Measurements from ENCODE around the gene STX1B.

STX1B gene

GRCh38 chr16:30947541-30947858 lies 62.9 kb downstream of the STX1B start:
- Histone ChIP-seq H3K4me2 (ENCODE audit: low read depth, low read length, poor library complexity, severe bottlenecking) (no peak overlapping the region), H3K9me2 (replicated peaks; ENCODE audit: insufficient read depth, low read length) (no peaks in the 10 kb centered on the region), H3F3A (ENCODE audit: insufficient read depth) (peaks cover 5% of the 10 kb centered on the region; the same call in 1 of the 2 replicates), H3K79me2 (ENCODE audit: insufficient read depth, low read length) (0 out of 2 replicates have a peak, but pooled peaks cover 3% of the 10 kb centered on the region), H3K27me3 (ENCODE audit: low read length) (no peaks in the 10 kb centered on the region), H3K4me3 (ENCODE audit: insufficient read depth, low read length, poor library complexity, severe bottlenecking) (no peak overlapping the region), H2AFZ (ENCODE audit: low read depth, low read length, severe bottlenecking) (no peak overlapping the region), H3K27ac (ENCODE audit: low read depth, low read length) (no peak overlapping the region), H3K9me3 (ENCODE audit: insufficient read depth, low read length) (no peaks in the 10 kb centered on the region), H3K36me3 (ENCODE audit: low read length) (0 out of 2 replicates have a peak, but pooled peaks cover 3% of the 10 kb centered on the region), H3K9ac (ENCODE audit: low read length) (no peak overlapping the region), H4K20me1 (ENCODE audit: low read depth, low read length) (no peaks in the 10 kb centered on the region)
- TF ChIP-seq CTCF (IDR thresholded peaks at IDR 0.05; ENCODE audit: insufficient read depth, low read length, poor library complexity, severe bottlenecking): no peak
- TF ChIP-seq EZH2phosphoT487 (conservative IDR thresholded peaks at IDR 0.05; ENCODE audit: low read length): no peak

GRCh38 chr16:30946671-30947540 lies 63.5 kb downstream of the STX1B start:
- Histone ChIP-seq H3K9me2 (replicated peaks; ENCODE audit: insufficient read depth, low read length) (no peaks in the 10 kb centered on the region), H4K20me1 (ENCODE audit: low read depth, low read length) (no peaks in the 10 kb centered on the region), H3K4me2 (ENCODE audit: low read depth, low read length, poor library complexity, severe bottlenecking) (no peak overlapping the region), H3K4me3 (ENCODE audit: insufficient read depth, low read length, poor library complexity, severe bottlenecking) (no peak overlapping the region), H3K9ac (ENCODE audit: low read length) (no peak overlapping the region), H3K27me3 (ENCODE audit: low read length) (no peaks in the 10 kb centered on the region), H2AFZ (ENCODE audit: low read depth, low read length, severe bottlenecking) (no peak overlapping the region), H3K79me2 (ENCODE audit: insufficient read depth, low read length) (0 out of 2 replicates have a peak, but pooled peaks cover 3% of the 10 kb centered on the region), H3K27ac (ENCODE audit: low read depth, low read length) (no peak overlapping the region), H3K9me3 (ENCODE audit: insufficient read depth, low read length) (no peaks in the 10 kb centered on the region), H3F3A (ENCODE audit: insufficient read depth) (peaks cover 5% of the 10 kb centered on the region; the same call in 1 of the 2 replicates), H3K36me3 (ENCODE audit: low read length) (0 out of 2 replicates have a peak, but pooled peaks cover 3% of the 10 kb centered on the region)
- TF ChIP-seq EZH2phosphoT487 (conservative IDR thresholded peaks at IDR 0.05; ENCODE audit: low read length): no peak
- TF ChIP-seq CTCF (IDR thresholded peaks at IDR 0.05; ENCODE audit: insufficient read depth, low read length, poor library complexity, severe bottlenecking): no peak

DNA sequence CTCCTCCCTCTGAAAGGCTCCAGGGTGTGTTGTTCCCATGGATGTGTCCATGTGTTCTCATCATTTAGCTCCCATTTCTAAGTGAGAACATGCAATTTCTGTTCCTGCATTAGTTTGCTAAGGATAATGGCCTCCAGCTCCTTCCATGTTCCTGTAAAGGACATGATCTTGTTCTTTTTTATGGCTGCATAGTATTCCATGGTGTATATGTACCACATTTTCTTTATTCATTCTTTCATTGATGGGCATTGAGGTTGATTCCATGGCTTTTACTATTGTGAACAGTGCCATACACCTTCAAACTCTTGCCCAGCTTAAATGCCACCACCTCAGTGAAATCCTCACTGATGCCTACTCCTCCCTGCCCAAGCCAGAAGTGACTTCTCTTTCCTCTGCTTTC lies 66.1 kb downstream of the STX1B start:
- TF ChIP-seq EZH2phosphoT487 (conservative IDR thresholded peaks at IDR 0.05; ENCODE audit: low read length): no peak
- Histone ChIP-seq H3K36me3 (ENCODE audit: low read length) (0 out of 2 replicates have a peak, but pooled peaks cover 3% of the 10 kb centered on the region), H3K9ac (ENCODE audit: low read length) (no peak overlapping the region), H3K27ac (ENCODE audit: low read depth, low read length) (no peak overlapping the region), H2AFZ (ENCODE audit: low read depth, low read length, severe bottlenecking) (no peak overlapping the region), H3K27me3 (ENCODE audit: low read length) (no peaks in the 10 kb centered on the region), H3K79me2 (ENCODE audit: insufficient read depth, low read length) (no peaks in the 10 kb centered on the region), H3K4me2 (ENCODE audit: low read depth, low read length, poor library complexity, severe bottlenecking) (no peak overlapping the region), H3K4me3 (ENCODE audit: insufficient read depth, low read length, poor library complexity, severe bottlenecking) (no peak overlapping the region), H3F3A (ENCODE audit: insufficient read depth) (peaks cover 5% of the 10 kb centered on the region; the same call in 1 of the 2 replicates), H3K9me3 (ENCODE audit: insufficient read depth, low read length) (no peaks in the 10 kb centered on the region), H4K20me1 (ENCODE audit: low read depth, low read length) (no peaks in the 10 kb centered on the region), H3K9me2 (replicated peaks; ENCODE audit: insufficient read depth, low read length) (no peaks in the 10 kb centered on the region)

- 0 out of 2 replicates have a peak, but pooled peaks cover 3% of the 10 kb centered on the region for H3K36me3 ChIP-seq (ENCODE audit: low read length)
- H3K27ac ChIP-seq (ENCODE audit: low read depth, low read length): 0 out of 2 replicates have a peak overlapping the region, but pooled peaks have one; percentile 2
- no peak for TF ChIP-seq CTCF (IDR thresholded peaks at IDR 0.05; ENCODE audit: insufficient read depth, low read length, poor library complexity, severe bottlenecking)
- TF ChIP-seq EZH2phosphoT487 (conservative IDR thresholded peaks at IDR 0.05; ENCODE audit: low read length): no peak
- H3K9me3 ChIP-seq (ENCODE audit: insufficient read depth, low read length): no peaks in the 10 kb centered on the region
- H3K4me3 ChIP-seq (ENCODE audit: insufficient read depth, low read length, poor library complexity, severe bottlenecking): no peak overlapping the region
- H3F3A ChIP-seq (ENCODE audit: insufficient read depth): peaks cover 5% of the 10 kb centered on the region; the same call in 1 of the 2 replicates
- H3K9ac ChIP-seq (ENCODE audit: low read length): peak overlapping the region; percentile 23; the same call in 1 of the 2 replicates
- no peaks in the 10 kb centered on the region for H3K79me2 ChIP-seq (ENCODE audit: insufficient read depth, low read length)
- peak overlapping the region; percentile 30 for H3K4me2 ChIP-seq (ENCODE audit: low read depth, low read length, poor library complexity, severe bottlenecking)
- peak overlapping the region; percentile 30 for H2AFZ ChIP-seq (ENCODE audit: low read depth, low read length, severe bottlenecking)
- H4K20me1 ChIP-seq (ENCODE audit: low read depth, low read length): no peaks in the 10 kb centered on the region
- no peaks in the 10 kb centered on the region for H3K9me2 ChIP-seq (replicated peaks; ENCODE audit: insufficient read depth, low read length)
- no peaks in the 10 kb centered on the region for H3K27me3 ChIP-seq (ENCODE audit: low read length)
Observed at GRCh38 chr16:30942426-30942806, 68.0 kb downstream of the STX1B start.

Measured in SU-DHL-6 (cell line).